GM23338 (cell line): ENCODE results near the gene EPHB3. TPM values are rescaled to one million over a fixed set of nuclear protein-coding genes. Genes with fewer than 3 reads are reported as not detected.

Source experiments
- ATAC-seq: fragments of 200-7000 bp; cut with Tn5 transposase; 3 replicates; pipeline ENCODE4 v1.9.1; 2020
- DNase-seq: peaks from one replicate; pipeline ENCODE4 v3.0.0-alpha.2; 2015; ENCODE audit warnings: low spot score
- H2AFZ ChIP-seq: fragments of 200-600 bp; sonication (generic); 2 replicates; pipeline ENCODE4 v1.8.0; 2016; ENCODE audit warnings: antibody characterized with exemption, mild to moderate bottlenecking, moderate library complexity
- H3F3A ChIP-seq: fragments of 200-600 bp; sonication (generic); replicated peaks from 2 replicates; pipeline ENCODE4 v1.8.0; 2017; ENCODE audit warnings: antibody characterized with exemption, mixed run types, low read depth
- H3K27ac ChIP-seq: fragments of 200-600 bp; sonication (generic); 2 replicates; pipeline ENCODE4 v1.6.1; 2016; ENCODE audit warnings: low read depth
- H3K27me3 ChIP-seq: fragments of 200-600 bp; sonication (generic); 2 replicates; pipeline ENCODE4 v1.8.0; 2016; ENCODE audit warnings: mild to moderate bottlenecking, mixed run types, moderate library complexity; ENCODE audit not compliant: insufficient read depth
- H3K36me3 ChIP-seq: fragments of 200-600 bp; sonication (generic); 2 replicates; pipeline ENCODE4 v1.8.0; 2016; ENCODE audit warnings: mild to moderate bottlenecking; ENCODE audit not compliant: insufficient read depth
- H3K4me1 ChIP-seq: fragments of 200-600 bp; sonication (generic); 2 replicates; pipeline ENCODE4 v1.8.0; 2016; ENCODE audit warnings: mild to moderate bottlenecking, moderate library complexity; ENCODE audit not compliant: insufficient read depth
- H3K4me2 ChIP-seq: fragments of 200-600 bp; sonication (generic); 2 replicates; pipeline ENCODE4 v1.7.1; 2017; ENCODE audit warnings: mixed run types
- H3K4me3 ChIP-seq: fragments of 200-600 bp; sonication (generic); 2 replicates; pipeline ENCODE4 v1.6.1; 2016; ENCODE audit warnings: mixed run types
- H3K79me2 ChIP-seq: fragments of 200-600 bp; sonication (generic); replicated peaks from 2 replicates; pipeline ENCODE4 v1.8.0; 2017; ENCODE audit warnings: mild to moderate bottlenecking; ENCODE audit not compliant: insufficient read depth
- H3K9me2 ChIP-seq: fragments of 200-600 bp; sonication (generic); 2 replicates; pipeline ENCODE4 v1.8.0; 2017; ENCODE audit not compliant: insufficient read depth
- H4K20me1 ChIP-seq: fragments of 200-600 bp; sonication (generic); replicated peaks from 2 replicates; pipeline ENCODE4 v1.8.0; 2017; ENCODE audit warnings: mild to moderate bottlenecking; ENCODE audit not compliant: insufficient read depth
- H3K27ac Mint-ChIP-seq: 2 replicates; pipeline ENCODE4 v1.8.0; 2020; ENCODE audit warnings: inconsistent platforms, mild to moderate bottlenecking, moderate library complexity, mixed read lengths
- H3K27me3 Mint-ChIP-seq: 3 replicates; pipeline ENCODE4 v1.8.0; 2022; ENCODE audit warnings: low read depth, mild to moderate bottlenecking, moderate library complexity, mixed read lengths, inconsistent platforms; ENCODE audit not compliant: insufficient read depth, poor library complexity
- H3K36me3 Mint-ChIP-seq: 3 replicates; pipeline ENCODE4 v1.8.0; 2021; ENCODE audit warnings: low read depth, mild to moderate bottlenecking, inconsistent platforms, moderate library complexity, mixed read lengths
- H3K4me1 Mint-ChIP-seq: 3 replicates; pipeline ENCODE4 v1.8.0; 2020; ENCODE audit warnings: mild to moderate bottlenecking, inconsistent platforms, mixed read lengths
- H3K4me3 Mint-ChIP-seq: 3 replicates; pipeline ENCODE4 v1.8.0; 2021; ENCODE audit warnings: moderate library complexity, mild to moderate bottlenecking, inconsistent platforms, mixed read lengths
- H3K9me3 Mint-ChIP-seq: 3 replicates; pipeline ENCODE4 v1.8.0; 2020; ENCODE audit warnings: moderate library complexity, mild to moderate bottlenecking, inconsistent platforms, mixed read lengths
- CREB1 ChIP-seq: fragments of 250-450 bp; sonication (Bioruptor Pico); IDR thresholded peaks from 2 replicates; pipeline ENCODE4 v1.5.0; 2020; ENCODE audit warnings: low read depth, mild to moderate bottlenecking, moderate library complexity
- ETS1 ChIP-seq: IDR thresholded peaks from 2 replicates; pipeline ENCODE4 v1.6.1; 2016; ENCODE audit warnings: antibody characterized with exemption
- EZH2 ChIP-seq: fragments of 200-600 bp; sonication (generic); IDR thresholded peaks from one replicate; pipeline ENCODE4 v1.8.0; 2017; ENCODE audit warnings: antibody characterized with exemption, mild to moderate bottlenecking, low read depth; ENCODE audit not compliant: unreplicated experiment
- EZH2phosphoT487 ChIP-seq: fragments of 200-600 bp; sonication (generic); IDR thresholded peaks from one replicate; pipeline ENCODE4 v1.8.1; 2018; ENCODE audit warnings: antibody characterized with exemption; ENCODE audit not compliant: unreplicated experiment
- JUNB ChIP-seq: IDR thresholded peaks from one replicate; pipeline ENCODE4 v1.6.1; 2016; ENCODE audit warnings: antibody characterized with exemption; ENCODE audit not compliant: unreplicated experiment
- NANOG ChIP-seq: IDR thresholded peaks from 2 replicates; pipeline ENCODE4 v1.6.1; 2016; ENCODE audit warnings: antibody characterized with exemption, borderline replicate concordance
- POLR2AphosphoS5 ChIP-seq: IDR thresholded peaks from 2 replicates; pipeline ENCODE4 v1.6.1; 2016; ENCODE audit warnings: antibody characterized with exemption, low read depth
- STAT1 ChIP-seq: IDR thresholded peaks from one replicate; pipeline ENCODE4 v1.6.1; 2016; ENCODE audit warnings: antibody characterized with exemption; ENCODE audit not compliant: unreplicated experiment
- ZNF114 ChIP-seq: fragments of 250-450 bp; sonication (Bioruptor Pico); IDR thresholded peaks from 2 replicates; pipeline ENCODE4 v1.5.0; 2020; ENCODE audit warnings: mild to moderate bottlenecking, moderate library complexity
- ZNF331 ChIP-seq: fragments of 250-450 bp; sonication (Bioruptor Pico); IDR thresholded peaks from 2 replicates; pipeline ENCODE4 v1.5.0; 2020; ENCODE audit warnings: low read depth, mild to moderate bottlenecking, moderate library complexity
- ZNF462 ChIP-seq: fragments of 250-450 bp; sonication (Bioruptor Pico); IDR thresholded peaks from 2 replicates; pipeline ENCODE4 v1.5.0; 2020; ENCODE audit warnings: mild to moderate bottlenecking, moderate library complexity
- polyA plus RNA-seq: library from polyadenylated mRNA; unstranded; fragments of >200 nt; fragmentation: Nextera tagmentation; extraction: Ambion mirVana; gene quantifications from 2 replicates; pipeline ENCODE4 v1.2.1, GENCODE V29; 2016
- total RNA-seq: library from RNA; depleted of rRNA; stranded (reverse); fragments of >200 nt; shearing (Covaris generic); gene quantifications from 2 replicates; pipeline ENCODE4 v1.2.3, GENCODE V29; 2014
- TF ChIP-seq, protein P1 (sequence below), 2 experiments: fragments of 200-600 bp in 1 of 2; sonication (generic) in 1 of 2; conservative IDR thresholded peaks; 2 replicates each; pipeline versions ENCODE4 v1.5.1 to v1.6.1; 2016 to 2017; ENCODE audit warnings: antibody characterized with exemption in 2 of 2, low read depth in 2 of 2, mild to moderate bottlenecking in 2 of 2, moderate library complexity in 1 of 2
- TF ChIP-seq, protein P2 (sequence below): IDR thresholded peaks from one replicate; pipeline ENCODE4 v1.6.1; 2018; ENCODE audit warnings: antibody characterized with exemption; ENCODE audit not compliant: unreplicated experiment

The EPHB3 gene
- total and polyA plus RNA-seq, 2 experiments from 2014 or later: 0.57 to 2.0 TPM

DNA sequence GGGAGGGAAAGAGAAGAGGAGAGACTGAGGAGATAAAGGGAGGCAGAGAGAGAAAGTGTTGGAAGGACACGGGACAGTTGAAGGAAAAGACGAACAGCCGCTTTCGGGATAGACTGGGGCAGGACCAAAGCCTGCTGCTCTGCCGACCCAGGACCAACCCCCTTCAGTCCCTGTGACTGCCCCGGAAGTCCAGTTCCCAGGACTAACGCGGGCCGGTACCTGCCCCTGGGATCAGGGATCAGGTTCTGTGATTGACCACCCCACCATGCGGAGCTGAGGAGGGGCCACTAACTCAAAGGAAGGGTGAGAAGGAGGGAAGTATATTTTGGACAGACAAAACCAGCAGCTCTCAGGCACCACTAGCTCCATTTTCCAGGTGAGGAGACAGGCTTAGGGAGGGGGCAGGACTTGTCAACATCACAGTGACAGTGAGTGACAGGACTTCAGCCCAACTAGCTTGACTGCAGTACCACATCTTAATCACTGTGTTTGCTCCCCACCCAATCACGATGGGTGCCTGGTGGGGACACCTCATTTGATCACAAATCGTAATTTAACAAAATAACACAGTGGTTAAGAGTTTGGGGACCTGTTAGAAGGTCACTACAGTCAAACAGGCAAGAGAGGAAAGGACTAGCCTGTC, 9.8 kb upstream of the EPHB3 start:
- Histone ChIP-seq H3K27ac (no peak overlapping the region), H3K4me2 (no peak overlapping the region), H3K4me1 (0 out of 2 replicates have a peak, but pooled peaks cover 4% of the 10 kb centered on the region), H3K79me2 (no peaks in the 10 kb centered on the region), H3K4me3 (no peak overlapping the region), H3K36me3 (no peaks in the 10 kb centered on the region), H3K9me2 (no peaks in the 10 kb centered on the region; the same call in 1 of the 2 replicates), H3F3A (no peaks in the 10 kb centered on the region), H2AFZ (no peak overlapping the region), H4K20me1 (no peaks in the 10 kb centered on the region), H3K27me3 (no peaks in the 10 kb centered on the region)
- Mint-ChIP-seq H3K36me3 (no peaks in the 10 kb centered on the region), H3K4me3 (no peak overlapping the region), H3K27ac (no peak overlapping the region), H3K9me3 (no peaks in the 10 kb centered on the region), H3K27me3 (peaks cover 17% of the 10 kb centered on the region), H3K4me1 (peaks cover 10% of the 10 kb centered on the region; the same call in 1 of the 3 replicates)
- DNase-seq: no peak
- no peak; the same call in 2 of the 3 replicates for ATAC-seq
- TF ChIP-seq ZNF331 (CRISPR knock-in tag) (no peak), ZNF114 (CRISPR knock-in tag) (no peak), NANOG (no peak), JUNB (no peak), CREB1 (CRISPR knock-in tag) (no peak), EZH2phosphoT487 (no peak), STAT1 (no peak), ETS1 (no peak), ZNF462 (CRISPR knock-in tag) (no peak), EZH2 (no peak), POLR2AphosphoS5 (no peak)
- TF ChIP-seq, protein P1, sequence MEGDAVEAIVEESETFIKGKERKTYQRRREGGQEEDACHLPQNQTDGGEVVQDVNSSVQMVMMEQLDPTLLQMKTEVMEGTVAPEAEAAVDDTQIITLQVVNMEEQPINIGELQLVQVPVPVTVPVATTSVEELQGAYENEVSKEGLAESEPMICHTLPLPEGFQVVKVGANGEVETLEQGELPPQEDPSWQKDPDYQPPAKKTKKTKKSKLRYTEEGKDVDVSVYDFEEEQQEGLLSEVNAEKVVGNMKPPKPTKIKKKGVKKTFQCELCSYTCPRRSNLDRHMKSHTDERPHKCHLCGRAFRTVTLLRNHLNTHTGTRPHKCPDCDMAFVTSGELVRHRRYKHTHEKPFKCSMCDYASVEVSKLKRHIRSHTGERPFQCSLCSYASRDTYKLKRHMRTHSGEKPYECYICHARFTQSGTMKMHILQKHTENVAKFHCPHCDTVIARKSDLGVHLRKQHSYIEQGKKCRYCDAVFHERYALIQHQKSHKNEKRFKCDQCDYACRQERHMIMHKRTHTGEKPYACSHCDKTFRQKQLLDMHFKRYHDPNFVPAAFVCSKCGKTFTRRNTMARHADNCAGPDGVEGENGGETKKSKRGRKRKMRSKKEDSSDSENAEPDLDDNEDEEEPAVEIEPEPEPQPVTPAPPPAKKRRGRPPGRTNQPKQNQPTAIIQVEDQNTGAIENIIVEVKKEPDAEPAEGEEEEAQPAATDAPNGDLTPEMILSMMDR (conservative IDR thresholded peaks at IDR 0.05; ENCODE audit: low read depth in 2 of 2): no peak
- TF ChIP-seq, protein P2, sequence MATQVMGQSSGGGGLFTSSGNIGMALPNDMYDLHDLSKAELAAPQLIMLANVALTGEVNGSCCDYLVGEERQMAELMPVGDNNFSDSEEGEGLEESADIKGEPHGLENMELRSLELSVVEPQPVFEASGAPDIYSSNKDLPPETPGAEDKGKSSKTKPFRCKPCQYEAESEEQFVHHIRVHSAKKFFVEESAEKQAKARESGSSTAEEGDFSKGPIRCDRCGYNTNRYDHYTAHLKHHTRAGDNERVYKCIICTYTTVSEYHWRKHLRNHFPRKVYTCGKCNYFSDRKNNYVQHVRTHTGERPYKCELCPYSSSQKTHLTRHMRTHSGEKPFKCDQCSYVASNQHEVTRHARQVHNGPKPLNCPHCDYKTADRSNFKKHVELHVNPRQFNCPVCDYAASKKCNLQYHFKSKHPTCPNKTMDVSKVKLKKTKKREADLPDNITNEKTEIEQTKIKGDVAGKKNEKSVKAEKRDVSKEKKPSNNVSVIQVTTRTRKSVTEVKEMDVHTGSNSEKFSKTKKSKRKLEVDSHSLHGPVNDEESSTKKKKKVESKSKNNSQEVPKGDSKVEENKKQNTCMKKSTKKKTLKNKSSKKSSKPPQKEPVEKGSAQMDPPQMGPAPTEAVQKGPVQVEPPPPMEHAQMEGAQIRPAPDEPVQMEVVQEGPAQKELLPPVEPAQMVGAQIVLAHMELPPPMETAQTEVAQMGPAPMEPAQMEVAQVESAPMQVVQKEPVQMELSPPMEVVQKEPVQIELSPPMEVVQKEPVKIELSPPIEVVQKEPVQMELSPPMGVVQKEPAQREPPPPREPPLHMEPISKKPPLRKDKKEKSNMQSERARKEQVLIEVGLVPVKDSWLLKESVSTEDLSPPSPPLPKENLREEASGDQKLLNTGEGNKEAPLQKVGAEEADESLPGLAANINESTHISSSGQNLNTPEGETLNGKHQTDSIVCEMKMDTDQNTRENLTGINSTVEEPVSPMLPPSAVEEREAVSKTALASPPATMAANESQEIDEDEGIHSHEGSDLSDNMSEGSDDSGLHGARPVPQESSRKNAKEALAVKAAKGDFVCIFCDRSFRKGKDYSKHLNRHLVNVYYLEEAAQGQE: no peak
